A673 (cell line): Measurements from ENCODE around the gene NLGN1. TPM values are rescaled to one million over a fixed set of nuclear protein-coding genes. Genes with fewer than 3 reads are reported as not detected.

Experiments
- BruUV-seq: library from RNA; stranded (reverse); fragments of 400-500 nt; replicated peaks from 2 replicates; lab custom pipeline; 2021; lab: Mats Ljungman, UMichigan
- CTCF ChIA-PET: fragments of 300-600 bp; sonication (Branson Sonifier 250); formaldehyde crosslinking; loops from one replicate; lab custom pipeline; 2022; ENCODE audit warnings: antibody characterized with exemption; lab: Charles Lee
- POLR2A ChIA-PET: fragments of 300-600 bp; sonication (Branson Sonifier 250); formaldehyde crosslinking; loops from one replicate; lab custom pipeline; 2022; ENCODE audit warnings: antibody characterized with exemption; ENCODE audit not compliant: low non-redundant PET; lab: Charles Lee
- DNase-seq: peaks from one replicate; pipeline ENCODE4 v3.0.0-alpha.2; 2015; ENCODE audit warnings: low spot score
- H3K27ac ChIP-seq: fragments of 200-600 bp; sonication (generic); 2 replicates; pipeline ENCODE4 v1.5.1; 2016; ENCODE audit warnings: mixed run types, low read depth, mild to moderate bottlenecking, mixed read lengths, antibody characterized with exemption, low read length; ENCODE audit not compliant: poor library complexity, severe bottlenecking
- H3K27me3 ChIP-seq: fragments of 200-600 bp; sonication (generic); replicated peaks from 2 replicates; pipeline ENCODE4 v1.6.1; 2017; ENCODE audit warnings: mixed run types, low read depth, mild to moderate bottlenecking, mixed read lengths, antibody characterized with exemption, low read length; ENCODE audit not compliant: insufficient read depth, poor library complexity
- H3K36me3 ChIP-seq: fragments of 200-600 bp; sonication (generic); 2 replicates; pipeline ENCODE4 v1.6.1; 2016; ENCODE audit warnings: mixed run types, mild to moderate bottlenecking, mixed read lengths, antibody characterized with exemption, low read length; ENCODE audit not compliant: insufficient read depth, poor library complexity, severe bottlenecking
- H3K4me1 ChIP-seq: fragments of 200-600 bp; sonication (generic); 2 replicates; pipeline ENCODE4 v1.6.1; 2017; ENCODE audit warnings: mixed run types, mild to moderate bottlenecking, mixed read lengths, antibody characterized with exemption, low read length; ENCODE audit not compliant: insufficient read depth, poor library complexity, severe bottlenecking
- H3K4me3 ChIP-seq: fragments of 200-600 bp; sonication (generic); 2 replicates; pipeline ENCODE4 v1.5.1; 2016; ENCODE audit warnings: low read depth, mixed run types, mild to moderate bottlenecking, mixed read lengths, low read length; ENCODE audit not compliant: poor library complexity, severe bottlenecking
- H3K9me3 ChIP-seq: fragments of 200-600 bp; sonication (generic); 2 replicates; pipeline ENCODE4 v1.6.1; 2016; ENCODE audit warnings: mixed run types, low read depth, mild to moderate bottlenecking, mixed read lengths, antibody characterized with exemption, low read length; ENCODE audit not compliant: poor library complexity, severe bottlenecking
- CTCF ChIP-seq: fragments of 300-800, 200-600 bp; sonication (generic); conservative IDR thresholded peaks from 2 replicates; pipeline ENCODE4 v1.5.1; 2017; ENCODE audit warnings: low read depth, mild to moderate bottlenecking, antibody characterized with exemption, low read length, moderate library complexity, mixed read lengths
- EZH2 ChIP-seq: fragments of 200-600 bp; sonication (generic); IDR thresholded peaks from 2 replicates; pipeline ENCODE4 v1.6.1; 2017; ENCODE audit warnings: borderline replicate concordance, low read depth, mild to moderate bottlenecking, mixed read lengths, antibody characterized with exemption, low read length; ENCODE audit not compliant: poor library complexity, severe bottlenecking
- intact Hi-C: fragments of 100-400 bp; cut with micrococcal nuclease; formaldehyde crosslinking; loops from one replicate; pipeline ENCODE4 v1.10.0; 2022; ENCODE audit not compliant: unreplicated experiment
- total RNA-seq: library from RNA; stranded (reverse); gene quantifications from 2 replicates; pipeline ENCODE4 v1.2.3, GENCODE V29; 2021

Gene NLGN1
- total RNA-seq, 1 experiment from 2014 or later, result 0.39 TPM

- ChIA-PET CTCF (no interaction called here), POLR2A (no interaction called here)
- TF ChIP-seq EZH2 (no peak), CTCF (no peak)
- no peak for DNase-seq
- Histone ChIP-seq H3K27ac (no peak overlapping the region), H3K4me1 (no peaks in the 10 kb centered on the region), H3K36me3 (no peaks in the 10 kb centered on the region), H3K9me3 (no peaks in the 10 kb centered on the region), H3K4me3 (no peak overlapping the region), H3K27me3 (no peaks in the 10 kb centered on the region)
- intact Hi-C loops, result no loop called here
- no TSS peak for BruUV-seq
These were observed 870.5 kb downstream of the NLGN1 start for GRCh38 chr3:174268061-174268460.

GRCh38 chr3:174268586-174268985 lies 871.0 kb downstream of the NLGN1 start:
- ChIA-PET CTCF (no interaction called here), POLR2A (no interaction called here)
- TF ChIP-seq CTCF (no peak), EZH2 (no peak)
- no peaks in the 10 kb centered on the region for H3K9me3 ChIP-seq
- H3K4me1 ChIP-seq, result no peaks in the 10 kb centered on the region
- no TSS peak for BruUV-seq
- H3K4me3 ChIP-seq, result no peak overlapping the region
- no peak overlapping the region for H3K27ac ChIP-seq
- no peak for DNase-seq
- intact Hi-C loops, result no loop called here
- H3K36me3 ChIP-seq, result no peaks in the 10 kb centered on the region
- no peaks in the 10 kb centered on the region for H3K27me3 ChIP-seq

- H3K9me3 ChIP-seq, result no peaks in the 10 kb centered on the region
- BruUV-seq, result no TSS peak
- no peak overlapping the region for H3K27ac ChIP-seq
- H3K4me1 ChIP-seq, result no peaks in the 10 kb centered on the region
- POLR2A ChIA-PET, result no interaction called here
- H3K27me3 ChIP-seq, result no peaks in the 10 kb centered on the region
- H3K36me3 ChIP-seq, result no peaks in the 10 kb centered on the region
- DNase-seq, result no peak
- CTCF ChIA-PET, result no interaction called here
- TF ChIP-seq EZH2 (no peak), CTCF (no peak)
- intact Hi-C loops, result no loop called here
- H3K4me3 ChIP-seq, result no peak overlapping the region
These were observed 873.3 kb downstream of the NLGN1 start for GRCh38 chr3:174270841-174271240.
